HFFc6 (cell line): Measurements from ENCODE around the gene MPIG6B. TPM values are rescaled to one million over a fixed set of nuclear protein-coding genes. Genes with fewer than 3 reads are reported as not detected.
A peak's percentile ranks its signal among the peaks of the same experiment; 100 is the strongest.

Experiments
- DNase-seq: peaks from one replicate; pipeline ENCODE4 v3.0.0-alpha.2; 2018
- H3K27ac Mint-ChIP-seq: 2 replicates; pipeline ENCODE4 v1.8.0; 2020; ENCODE audit warnings: mild to moderate bottlenecking, mixed read lengths
- H3K27me3 Mint-ChIP-seq: 2 replicates; pipeline ENCODE4 v1.8.0; 2021; ENCODE audit warnings: mild to moderate bottlenecking, moderate library complexity, mixed read lengths; ENCODE audit not compliant: insufficient read depth
- H3K36me3 Mint-ChIP-seq: 2 replicates; pipeline ENCODE4 v1.8.0; 2021; ENCODE audit warnings: low read depth, mixed read lengths
- H3K4me1 Mint-ChIP-seq: 2 replicates; pipeline ENCODE4 v1.8.0; 2020; ENCODE audit warnings: low read depth, mixed read lengths
- H3K4me3 Mint-ChIP-seq: 2 replicates; pipeline ENCODE4 v1.8.0; 2020; ENCODE audit warnings: mild to moderate bottlenecking, moderate library complexity, mixed read lengths
- H3K9me3 Mint-ChIP-seq: 2 replicates; pipeline ENCODE4 v1.8.0; 2020; ENCODE audit warnings: mild to moderate bottlenecking, mixed read lengths
- CTCF ChIP-seq: fragments of 200-600 bp; sonication (generic); IDR thresholded peaks from 2 replicates; pipeline ENCODE4 v1.5.0; 2021; ENCODE audit warnings: antibody characterized with exemption, mild to moderate bottlenecking
- total RNA-seq, 6 experiments: library from RNA; stranded (reverse); fragmentation: NEBNext Ultra II Directional; extraction: Animal tissue kit (Norgen Biotek cat#: 25700); gene quantifications; 2 replicates in 1 of 6; 3 replicates in 5 of 6; pipeline ENCODE4 v1.2.3, GENCODE V29; 2021

Gene MPIG6B
- total RNA-seq, 6 experiments from 2014 or later: not detected

- no peaks in the 10 kb centered on the region for H3K4me1 Mint-ChIP-seq
- no peak for DNase-seq
- H3K9me3 Mint-ChIP-seq: no peaks in the 10 kb centered on the region
- no peak for TF ChIP-seq CTCF
- no peak overlapping the region for H3K4me3 Mint-ChIP-seq
- no peak overlapping the region for H3K27ac Mint-ChIP-seq
- H3K27me3 Mint-ChIP-seq: peaks cover 25% of the 10 kb centered on the region
- no peaks in the 10 kb centered on the region for H3K36me3 Mint-ChIP-seq
Observed at GRCh38 chr6:31713465-31713864, 9.7 kb upstream of the MPIG6B start.

- Mint-ChIP-seq H3K9me3 (no peaks in the 10 kb centered on the region), H3K27me3 (peaks cover 23% of the 10 kb centered on the region), H3K4me1 (no peaks in the 10 kb centered on the region), H3K36me3 (no peaks in the 10 kb centered on the region), H3K4me3 (no peak overlapping the region), H3K27ac (no peak overlapping the region)
- no peak for DNase-seq
- no peak for TF ChIP-seq CTCF
Observed at GRCh38 chr6:31713991-31714684, 9.0 kb upstream of the MPIG6B start.

- H3K27ac Mint-ChIP-seq: no peak within 1 kb of the TSS
- no peaks in the 10 kb centered on the region for H3K4me1 Mint-ChIP-seq
Observed at GRCh38 chr6:31715022-31715958, 7.9 kb upstream of the MPIG6B start, which contains the start of gene LY6G6D. TSS of gene LY6G6D (plus strand) at chr6:31715348. CDS start at chr6:31715356, 8 bp downstream.

GRCh38 chr6:31717499-31718222, 5.5 kb upstream of the MPIG6B start:
- H3K27ac Mint-ChIP-seq: no peak overlapping the region

More at GRCh38 chr6:31715022-31715958, 7.9 kb upstream of the MPIG6B start, which contains the start of gene LY6G6D:
- no peaks in the 10 kb centered on the region for H3K36me3 Mint-ChIP-seq
- peaks cover 23% of the 10 kb centered on the region for H3K27me3 Mint-ChIP-seq
- TF ChIP-seq CTCF: no peak
- H3K9me3 Mint-ChIP-seq: no peaks in the 10 kb centered on the region
- no peak for DNase-seq
- H3K4me3 Mint-ChIP-seq: no peak within 1 kb of the TSS

More at GRCh38 chr6:31717499-31718222, 5.5 kb upstream of the MPIG6B start:
- no peak for DNase-seq
- H3K27me3 Mint-ChIP-seq: peaks cover 13% of the 10 kb centered on the region
- H3K9me3 Mint-ChIP-seq: no peaks in the 10 kb centered on the region
- no peak overlapping the region for H3K4me3 Mint-ChIP-seq
- no peaks in the 10 kb centered on the region for H3K36me3 Mint-ChIP-seq
- no peaks in the 10 kb centered on the region for H3K4me1 Mint-ChIP-seq
- TF ChIP-seq CTCF: peak; percentile 7; the same call in 1 of the 2 replicates
